GM12878 (cell line): ENCODE results near the gene RIC1. TPM values are rescaled to one million over a fixed set of nuclear protein-coding genes. Genes with fewer than 3 reads are reported as not detected.
"Not testable (repeated sequence)": the region's sequence is repeated elsewhere in the genome, so short reads cannot be mapped to it uniquely, and the experiment has no call there.

ENCODE experiments used
- ATAC-seq: fragments of 200-7000 bp; cut with Tn5 transposase; 3 replicates; pipeline ENCODE4 v1.9.1; 2020; ENCODE audit warnings: mild to moderate bottlenecking, moderate library complexity
- BruUV-seq: library from RNA; stranded (reverse); fragments of 400-500 nt; replicated peaks from 2 replicates; lab custom pipeline; 2021; lab: Mats Ljungman, UMichigan
- CTCF ChIA-PET: fragments of 300-600 bp; sonication (Branson Sonifier 250); formaldehyde crosslinking; extraction: SDS; loops from one replicate; lab custom pipeline; 2021; ENCODE audit warnings: inconsistent platforms; lab: Yijun Ruan, JAX
- POLR2A ChIA-PET: fragments of 350-600 bp; formaldehyde crosslinking; extraction: SDS; loops from one replicate; lab custom pipeline; 2021; ENCODE audit warnings: inconsistent platforms; lab: Charles Lee
- RAD21 ChIA-PET: fragments of 300-600 bp; sonication (Branson Sonifier 250); formaldehyde crosslinking; loops from one replicate; lab custom pipeline; 2023; ENCODE audit warnings: antibody characterized with exemption; ENCODE audit not compliant: unreplicated experiment; lab: Charles Lee
- SMC1A ChIA-PET: fragments of 300-600 bp; sonication (Branson Sonifier 250); formaldehyde crosslinking; loops from one replicate; lab custom pipeline; 2023; ENCODE audit not compliant: unreplicated experiment, uncharacterized antibody; lab: Charles Lee
- DNase-seq: peaks from one replicate; pipeline ENCODE4 v3.0.0-alpha.2; 2011; ENCODE audit warnings: low read depth, low spot score
- FAIRE-seq: peaks from 3 replicates; lab custom pipeline; 2011; peaks lifted over from hg19 to GRCh38; lab: Jason Lieb, UNC
- H2AFZ ChIP-seq: 2 replicates; pipeline ENCODE4 v1.6.0; 2011; ENCODE audit warnings: low read depth, low read length, control low read depth; ENCODE audit not compliant: control insufficient read depth
- H3K27ac ChIP-seq: 2 replicates; pipeline ENCODE4 v1.5.1; 2011; ENCODE audit warnings: control low read depth; ENCODE audit not compliant: control insufficient read depth, insufficient read depth
- H3K27me3 ChIP-seq, 2 experiments: replicated peaks in 1 of 2; 2 replicates each; pipeline versions ENCODE4 v1.6.0 to v1.6.1; 2011; ENCODE audit warnings: low read length in 1 of 2; ENCODE audit not compliant: control insufficient read depth in 2 of 2, insufficient read depth in 2 of 2
- H3K36me3 ChIP-seq, 2 experiments: 2 replicates each; pipeline ENCODE4 v1.5.1; 2011; ENCODE audit warnings: low read length in 1 of 2; ENCODE audit not compliant: control insufficient read depth in 2 of 2, insufficient read depth in 2 of 2
- H3K4me1 ChIP-seq: 2 replicates; pipeline ENCODE4 v1.6.1; 2011; ENCODE audit warnings: mild to moderate bottlenecking, low read length, moderate library complexity, mixed read lengths; ENCODE audit not compliant: control insufficient read depth, insufficient read depth
- H3K4me2 ChIP-seq: 2 replicates; pipeline ENCODE4 v1.6.0; 2011; ENCODE audit warnings: control low read depth; ENCODE audit not compliant: control insufficient read depth, insufficient read depth
- H3K4me3 ChIP-seq: fragments of 200-600 bp; sonication (generic); 2 replicates; pipeline ENCODE4 v1.5.1; 2016
- H3K79me2 ChIP-seq: 2 replicates; pipeline ENCODE4 v1.6.0; 2011; ENCODE audit warnings: low read length; ENCODE audit not compliant: control insufficient read depth, insufficient read depth
- H3K9ac ChIP-seq: 2 replicates; pipeline ENCODE4 v1.8.0; 2011; ENCODE audit warnings: low read length, control low read depth, mixed read lengths; ENCODE audit not compliant: control insufficient read depth, insufficient read depth
- H3K9me3 ChIP-seq: replicated peaks from 3 replicates; pipeline ENCODE4 v1.5.1; 2011; ENCODE audit warnings: mild to moderate bottlenecking, low read length; ENCODE audit not compliant: control insufficient read depth, insufficient read depth
- H4K20me1 ChIP-seq: 2 replicates; pipeline ENCODE4 v1.6.0; 2011; ENCODE audit not compliant: control insufficient read depth, insufficient read depth
- BMI1 ChIP-seq: fragments of 450-650 bp; IDR thresholded peaks from 2 replicates; pipeline ENCODE4 v1.6.1; 2016; ENCODE audit warnings: mild to moderate bottlenecking, moderate library complexity, borderline replicate concordance
- CTCF ChIP-seq, 3 experiments: IDR thresholded peaks in 2 of 3; conservative IDR thresholded peaks in 1 of 3; 2 replicates each; pipeline ENCODE4 v1.5.1; 2011; ENCODE audit warnings: low read depth in 3 of 3, low read length in 3 of 3, mild to moderate bottlenecking in 3 of 3, control low read depth in 2 of 3, moderate library complexity in 2 of 3, inconsistent platforms in 1 of 3, mixed read lengths in 1 of 3; ENCODE audit not compliant: control insufficient read depth in 2 of 3, insufficient read depth in 1 of 3; ENCODE audit errors: extremely low read depth in 1 of 3
- IRF4 ChIP-seq: IDR thresholded peaks from 2 replicates; pipeline ENCODE4 v1.6.1; 2011; ENCODE audit warnings: low read depth, low read length
- KDM1A ChIP-seq: fragments of 200-600 bp; sonication (generic); IDR thresholded peaks from 2 replicates; pipeline ENCODE4 v1.6.1; 2016; ENCODE audit warnings: borderline replicate concordance
- RAD21 ChIP-seq: IDR thresholded peaks from 2 replicates; pipeline ENCODE4 v1.6.1; 2011; ENCODE audit warnings: mild to moderate bottlenecking, low read depth, low read length, moderate library complexity; ENCODE audit not compliant: insufficient read depth
- SMC3 ChIP-seq: IDR thresholded peaks from 2 replicates; pipeline ENCODE4 v1.6.1; 2011; ENCODE audit warnings: low read length, improper control_type of control experiment, borderline replicate concordance
- ZBTB40 ChIP-seq: fragments of 450-650 bp; IDR thresholded peaks from 2 replicates; pipeline ENCODE4 v1.6.1; 2016; ENCODE audit warnings: mild to moderate bottlenecking, moderate library complexity, borderline replicate concordance
- WGBS: methylation state at CpG from one replicate; pipeline ENCODE4 v1.1.6; 2016; ENCODE audit warnings: low lambda C conversion rate; ENCODE audit not compliant: insufficient replicate concordance, insufficient coverage; ENCODE audit errors: missing lambda C conversion rate; 5-methylcytosine and 5-hydroxymethylcytosine counted together
- in situ Hi-C: fragments of 300-500 bp; cut with MboI; formaldehyde crosslinking; loops from 9 replicates; pipeline ENCODE4 v1.14.3; 2018; ENCODE audit warnings: mixed read lengths
- intact Hi-C: fragments of 100-400 bp; cut with micrococcal nuclease; formaldehyde crosslinking; loops from one replicate; pipeline ENCODE4 v1.14.2; 2022; ENCODE audit not compliant: unreplicated experiment
- polyA plus RNA-seq, 11 experiments: library from polyadenylated mRNA; depleted of rRNA in 4 of 11; unstranded in 6 of 11; stranded (reverse) in 5 of 11; fragments of >200 nt; fragmentation: Nextera tagmentation in 4 of 11; fragmentation: Illumina TruSeq in 1 of 11; extraction: Ambion mirVana in 4 of 11; extraction: Trizol in 1 of 11; gene quantifications; 1 replicate in 1 of 11; 2 replicates in 10 of 11; pipeline versions ENCODE4 v1.2.1 to v1.2.3, GENCODE V29; 2011 to 2016; ENCODE audit warnings: inconsistent platforms in 2 of 11, missing spikeins in 2 of 11, low read depth in 1 of 11
- total RNA-seq, 4 experiments: library from RNA; depleted of rRNA in 3 of 4; stranded (reverse); fragments of >200 nt in 3 of 4; fragmentation: Illumina TruSeq in 1 of 4; extraction: Trizol in 1 of 4; gene quantifications; 2 replicates each; pipeline versions ENCODE4 v1.2.1 to v1.2.3, GENCODE V29; 2013 to 2021

RIC1 gene
- total and polyA plus RNA-seq, 10 of the 15 experiments (the other 5 are each of a cell fraction or from before 2014, with no cell fraction given) = 6.2 to 59.8 (median 33.3) TPM

DNA sequence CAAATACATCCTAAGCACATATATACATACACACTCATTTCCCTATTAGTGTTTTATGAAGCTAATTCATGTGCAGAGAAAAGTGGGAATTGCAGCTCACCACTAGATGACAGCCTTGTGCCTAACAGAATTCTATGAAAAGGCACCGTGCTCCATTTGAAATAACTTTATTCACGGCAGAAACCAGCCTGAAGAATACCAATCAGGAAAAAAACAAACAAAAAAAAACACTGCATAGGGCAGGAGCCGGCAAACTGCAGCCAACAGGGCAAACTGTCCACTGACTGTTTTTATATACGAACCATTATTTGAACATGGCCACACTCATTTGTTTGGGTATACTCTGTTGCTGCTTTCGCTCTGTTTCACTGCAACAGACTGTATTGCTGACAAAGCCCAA, 170.4 kb downstream of the RIC1 start:
- in situ Hi-C loops = no loop called here
- TF ChIP-seq BMI1 = no peak
- TF ChIP-seq IRF4 = 0 out of 2 replicates have a peak, but pooled peaks have one; percentile 9
- peak; percentile 64 for TF ChIP-seq RAD21
- TF ChIP-seq CTCF (IDR thresholded peaks at IDR 0.05 in 2 of 3, conservative IDR thresholded peaks at IDR 0.05 in 1 of 3; ENCODE audit: control insufficient read depth in 2 of 3, extremely low read depth in 1 of 3, insufficient read depth in 1 of 3, low read depth in 3 of 3, low read length in 3 of 3) = peak; percentile 48 to 65 (median 54); a peak in 5 of 6 replicates
- peak; percentile 47; the same call in 1 of the 2 replicates for TF ChIP-seq SMC3
- TF ChIP-seq ZBTB40 = peak; percentile 72; the same call in 1 of the 2 replicates
- no peak for TF ChIP-seq KDM1A
- TF ChIP-seq, all 136 proteins: peak for 5
- RAD21 ChIA-PET = interaction anchor here (0.7 to 1.5 kb wide), 7 partner anchors 27 to 255 kb away, joined by 3 to 7 read pairs (median 4); no protein-coding TSS in a partner anchor
- Histone ChIP-seq H3K4me2 (no peak overlapping the region), H3K79me2 (no peaks in the 10 kb centered on the region), H3K27me3 (no peaks in the 10 kb centered on the region), H3K27ac (no peak overlapping the region), H3K4me1 (no peaks in the 10 kb centered on the region), H3K9ac (no peak overlapping the region), H3K9me3 (no peaks in the 10 kb centered on the region), H3K36me3 (peaks cover 3 to 23% of the 10 kb centered on the region in 2 experiments), H3K4me3 (no peak overlapping the region), H2AFZ (no peak overlapping the region), H4K20me1 (no peaks in the 10 kb centered on the region)
- ATAC-seq (peak; percentile 41; the same call in 1 of the 3 replicates), DNase-seq (no peak), FAIRE-seq (no peak)
- CTCF ChIA-PET = interaction anchor here (0.7 to 1.8 kb wide), 11 partner anchors 26 to 255 kb away, joined by 3 to 12 read pairs (median 5); no protein-coding TSS in a partner anchor
- POLR2A ChIA-PET = interaction anchor here (0.6 kb wide), 1 partner anchor 53 kb away, joined by 3 read pairs; no protein-coding TSS in a partner anchor
- SMC1A ChIA-PET = interaction anchor here (0.6 to 1.1 kb wide), 13 partner anchors 9 to 255 kb away, joined by 3 to 8 read pairs (median 3); no protein-coding TSS in a partner anchor
- BruUV-seq = no TSS peak
- WGBS = 83% methylated on average over 5 of the region's 5 CpGs
- intact Hi-C loops = no loop called here

DNA sequence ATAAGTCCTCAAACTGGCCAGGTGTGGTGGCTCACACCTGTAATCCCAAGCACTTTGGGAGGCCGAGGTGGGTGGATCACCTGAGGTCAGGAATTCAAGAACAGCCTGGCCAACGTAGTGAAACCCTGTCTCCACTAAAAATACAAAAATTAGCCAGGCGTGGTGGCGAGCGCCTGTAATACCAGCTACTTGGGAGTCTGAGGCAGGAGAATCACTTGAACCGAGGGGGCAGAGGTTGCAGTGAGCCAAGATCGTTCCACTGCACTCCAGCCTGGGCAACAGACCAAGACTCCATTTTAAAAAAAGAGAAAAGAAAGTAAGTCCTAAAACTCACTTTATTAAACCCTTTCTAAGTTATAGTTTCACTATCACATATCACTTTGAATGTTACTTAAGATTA, 171.5 kb downstream of the RIC1 start:
- WGBS = 91% methylated on average over 7 of the region's 7 CpGs
- RAD21 ChIA-PET, H3K9me3 ChIP-seq, H3K4me2 ChIP-seq, ATAC-seq, H3K4me3 ChIP-seq, H2AFZ ChIP-seq, H3K27ac ChIP-seq, H4K20me1 ChIP-seq, DNase-seq, H3K27me3 ChIP-seq, in situ Hi-C loops, H3K4me1 ChIP-seq, FAIRE-seq, H3K79me2 ChIP-seq, intact Hi-C loops, CTCF ChIA-PET, BruUV-seq, H3K9ac ChIP-seq: not testable (repeated sequence)
- ChIA-PET SMC1A (interaction anchor here (0.9 kb wide), 1 partner anchor 51 kb away, joined by 3 read pairs; no protein-coding TSS in a partner anchor), POLR2A (interaction anchor here (1.1 to 1.3 kb wide), 2 partner anchors 26 to 52 kb away, joined by 3 to 5 read pairs; no protein-coding TSS in a partner anchor)
- H3K36me3 ChIP-seq = peaks cover 3 to 25% of the 10 kb centered on the region in 2 experiments
